ENCODE measurements around the gene RBM8A.

- TF ChIP-seq EZH2phosphoT487 (IDR thresholded peaks at IDR 0.05; ENCODE audit: borderline replicate concordance, low read depth, low read length) = no peak
- TF ChIP-seq CTCF (conservative IDR thresholded peaks at IDR 0.05; ENCODE audit: low read length) = no peak
Observed at GRCh38 chr1:145955436-145955835, 28.2 kb upstream of the RBM8A start.
